Globus pallidus (tissue), 1 donor: ENCODE measurements around the gene CPPED1.

ENCODE experiments used
- DNase-seq: peaks from one replicate; pipeline ENCODE4 v3.0.0-alpha.2; 2015; ENCODE audit warnings: low spot score

The CPPED1 gene

DNA sequence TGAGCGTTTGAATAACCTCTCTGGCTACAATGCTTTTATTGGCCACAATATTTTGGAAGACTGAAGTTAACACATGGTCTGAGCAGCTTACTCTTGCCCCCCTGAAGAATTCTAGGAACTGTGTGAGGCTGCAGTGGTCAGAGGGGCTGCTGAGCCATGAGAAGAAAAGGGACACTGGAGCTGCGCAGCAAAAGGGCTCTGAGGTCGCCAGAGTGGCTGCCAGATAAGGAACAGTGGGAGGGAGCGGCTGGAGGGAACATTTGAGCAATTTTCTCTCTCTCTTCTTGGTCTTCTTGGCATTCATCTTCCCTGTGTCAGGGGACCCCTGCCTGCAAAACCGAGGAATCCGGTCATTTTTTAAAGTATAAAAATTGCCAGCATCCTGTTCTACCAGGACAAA is 66.1 kb downstream of the CPPED1 start:
- DNase-seq, result no peak

DNA sequence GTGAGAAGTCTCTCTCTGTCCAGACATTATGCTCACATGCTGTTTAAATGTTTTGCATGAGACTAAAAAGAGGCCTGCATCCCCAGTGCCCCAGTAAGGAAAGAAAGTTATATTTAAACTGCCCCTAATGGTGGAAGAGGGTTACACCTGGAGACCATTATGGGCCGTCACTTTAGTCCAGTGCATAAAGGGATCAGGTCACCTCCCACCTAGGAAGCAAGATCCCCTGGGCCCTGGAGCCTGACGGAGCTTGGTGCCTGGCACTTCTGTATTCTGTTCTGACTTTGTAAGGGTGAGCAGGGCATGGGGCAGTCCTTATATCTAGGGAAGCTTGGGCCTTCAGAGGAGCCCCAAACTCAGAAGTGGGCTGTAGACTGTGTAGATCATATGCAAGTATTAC is 67.9 kb downstream of the CPPED1 start:
- DNase-seq, result no peak

DNA sequence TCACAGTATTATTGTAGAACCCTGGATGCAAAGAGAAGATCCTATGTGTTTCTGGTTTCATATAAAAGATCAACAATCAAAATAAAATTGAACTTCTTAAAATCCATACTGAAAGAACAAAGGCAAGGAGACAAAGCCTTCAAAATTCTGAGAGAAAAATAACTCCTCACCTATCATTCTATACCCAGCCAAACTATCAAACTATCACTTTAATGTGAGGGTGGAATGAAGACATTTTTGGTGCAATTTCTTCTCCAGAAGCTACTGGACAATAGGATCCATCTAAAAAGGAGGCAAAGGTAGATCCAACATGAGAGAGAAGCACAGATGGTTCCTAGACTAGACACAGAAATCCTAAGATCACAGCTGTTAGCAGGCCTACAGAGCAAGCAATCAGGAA is 71.1 kb downstream of the CPPED1 start:
- no peak for DNase-seq

GRCh38 chr16:12729448-12729847 is 74.2 kb downstream of the CPPED1 start:
- DNase-seq, result no peak

GRCh38 chr16:12728469-12728868 is 75.2 kb downstream of the CPPED1 start:
- no peak for DNase-seq

DNA sequence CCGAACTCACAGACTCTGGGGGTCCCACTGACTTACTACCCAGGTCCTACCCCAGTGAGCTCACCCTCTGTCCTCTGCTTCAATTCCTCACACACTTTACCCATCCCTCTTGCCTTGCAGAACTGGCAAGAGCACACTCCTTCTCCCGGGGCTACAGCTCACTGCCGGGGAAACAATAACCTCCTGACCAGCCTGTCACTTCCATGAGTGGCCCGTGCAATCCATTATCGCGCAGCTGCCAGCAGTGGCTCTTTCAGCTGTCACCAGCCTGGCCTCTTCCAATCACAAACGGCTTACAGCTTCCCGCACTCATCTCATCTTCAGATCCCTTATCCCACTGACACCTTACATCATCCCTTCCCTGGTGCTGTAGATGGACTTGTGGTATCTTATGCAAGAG is 79.5 kb downstream of the CPPED1 start:
- peak; percentile 26 for DNase-seq

- no peak for DNase-seq
Measured at GRCh38 chr16:12723681-12724080, 80.0 kb downstream of the CPPED1 start.

- peak; percentile 60 for DNase-seq
Measured at GRCh38 chr16:12721841-12722421, 81.8 kb downstream of the CPPED1 start.

- DNase-seq, result peak; percentile 74
Measured at GRCh38 chr16:12719972-12720371, 83.7 kb downstream of the CPPED1 start.

DNA sequence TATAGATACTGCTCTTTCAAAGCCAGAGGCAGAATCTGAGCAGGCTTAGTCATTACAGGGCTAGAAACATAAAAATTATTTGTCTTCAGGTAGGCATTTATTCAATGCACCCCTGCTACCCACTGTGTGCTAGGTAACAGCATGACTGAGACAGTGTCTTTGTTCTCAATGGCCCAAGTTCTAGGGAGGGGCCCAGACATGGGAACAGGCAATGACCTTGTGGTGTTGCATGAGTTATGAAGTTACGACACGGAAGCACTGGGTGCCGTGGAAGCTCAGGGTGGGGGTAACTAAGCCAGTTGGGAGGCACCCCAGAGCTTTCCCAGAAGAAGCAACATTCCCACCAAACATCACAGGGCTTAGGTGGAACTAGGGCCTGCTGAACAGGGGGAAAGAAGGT is 87.0 kb downstream of the CPPED1 start:
- no peak for DNase-seq

DNA sequence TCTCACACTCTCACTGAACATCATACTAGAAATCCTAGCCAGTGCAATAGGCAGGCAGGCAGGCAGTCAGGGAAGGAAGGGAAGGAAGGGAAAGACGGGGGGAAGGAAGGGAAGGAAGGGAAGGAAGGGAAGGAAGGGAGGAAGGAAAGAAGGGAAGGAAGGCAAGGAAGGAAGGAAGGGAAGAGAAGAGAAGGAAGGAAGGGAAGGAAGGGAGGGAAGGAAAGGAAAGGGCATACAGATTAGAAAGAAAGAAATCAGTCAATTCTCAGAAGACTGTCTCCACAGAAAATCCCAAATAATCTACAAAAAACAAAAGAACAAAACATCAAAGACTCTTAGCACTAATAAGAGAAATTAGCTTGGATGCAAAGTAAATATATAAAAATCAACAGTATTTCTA is 93.9 kb downstream of the CPPED1 start:
- no peak for DNase-seq

DNA sequence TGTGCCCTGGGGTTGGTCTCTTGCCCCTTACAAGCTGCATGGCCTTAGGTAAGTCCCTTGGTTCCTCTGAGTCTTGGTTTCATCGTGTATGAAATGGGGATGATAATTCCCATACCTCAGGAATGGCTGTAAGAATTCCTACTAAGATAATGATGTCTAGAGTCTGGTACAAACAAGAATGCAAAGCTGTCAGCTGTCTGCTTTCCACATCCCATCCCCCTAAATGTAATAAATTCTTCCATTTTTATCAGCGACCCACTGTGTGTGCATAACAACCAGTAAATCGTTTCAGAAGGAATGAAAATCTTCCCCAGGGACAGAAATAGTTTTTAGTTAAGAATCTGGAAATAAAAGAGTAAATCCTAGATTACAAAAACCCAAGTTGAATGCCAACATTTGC is 95.4 kb downstream of the CPPED1 start:
- no peak for DNase-seq

- DNase-seq, result no peak
Measured at GRCh38 chr16:12706628-12707027, 97.1 kb downstream of the CPPED1 start.

GRCh38 chr16:12704492-12705111 is 99.1 kb downstream of the CPPED1 start:
- no peak for DNase-seq

DNA sequence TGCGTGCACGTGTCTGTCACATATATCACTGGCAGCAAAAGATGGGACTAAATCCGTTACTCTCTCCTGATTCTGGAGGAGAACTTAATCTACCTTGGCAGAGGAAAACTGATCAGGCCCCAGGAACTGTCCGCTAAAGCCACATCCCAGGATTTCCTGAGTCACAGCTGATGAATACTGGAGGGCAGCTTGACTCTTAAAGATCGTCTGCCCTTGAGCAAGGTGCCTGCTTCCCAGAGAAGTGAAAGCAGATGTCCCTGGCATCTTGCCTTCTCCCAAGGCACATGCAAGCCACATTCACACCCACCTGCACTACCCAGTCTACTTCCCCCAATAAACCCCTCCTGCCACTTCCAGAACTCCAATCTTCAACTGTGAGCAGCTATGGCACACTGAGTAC is 99.8 kb downstream of the CPPED1 start:
- DNase-seq, result no peak

DNA sequence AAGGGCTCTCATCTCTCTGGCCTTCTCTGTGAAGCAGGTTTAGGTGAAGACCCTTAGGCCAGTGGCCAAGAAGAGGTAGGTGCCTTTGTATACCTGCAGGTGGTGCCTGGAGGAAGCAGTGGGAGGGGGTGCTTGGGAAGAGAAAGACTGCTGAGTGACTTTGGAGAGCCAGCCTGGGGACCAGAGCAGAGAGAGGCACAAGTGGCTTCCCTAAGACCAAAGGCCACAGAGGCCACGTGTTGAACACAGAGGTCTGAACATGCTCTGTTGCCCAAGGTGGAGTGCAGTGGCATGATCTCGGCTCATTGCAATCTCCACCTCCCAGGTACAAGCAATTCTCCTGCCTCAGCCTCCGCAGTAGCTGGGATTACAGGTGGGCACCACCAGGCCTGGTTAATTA is 103.5 kb downstream of the CPPED1 start:
- DNase-seq, result no peak

DNA sequence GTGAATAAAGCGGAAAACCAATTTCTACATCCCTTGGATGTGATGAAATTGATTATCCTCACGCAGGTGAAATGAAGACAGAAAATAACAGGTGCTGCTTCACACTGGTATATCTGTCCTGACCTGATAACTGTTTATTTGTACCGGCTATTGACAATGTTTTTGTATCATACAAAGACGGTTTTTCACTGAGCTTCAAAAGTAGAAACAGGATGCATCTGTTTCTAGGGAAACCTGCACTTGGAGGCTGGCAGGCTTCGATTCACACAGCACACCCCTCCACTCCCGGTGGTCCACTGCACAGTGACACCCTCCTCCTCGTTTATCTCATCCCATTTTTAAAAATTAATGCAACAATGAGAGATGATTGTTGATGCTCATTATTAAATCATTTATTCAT is 104.5 kb downstream of the CPPED1 start:
- DNase-seq, result no peak

- no peak for DNase-seq
Measured at GRCh38 chr16:12697437-12697836, 106.2 kb downstream of the CPPED1 start.

DNA sequence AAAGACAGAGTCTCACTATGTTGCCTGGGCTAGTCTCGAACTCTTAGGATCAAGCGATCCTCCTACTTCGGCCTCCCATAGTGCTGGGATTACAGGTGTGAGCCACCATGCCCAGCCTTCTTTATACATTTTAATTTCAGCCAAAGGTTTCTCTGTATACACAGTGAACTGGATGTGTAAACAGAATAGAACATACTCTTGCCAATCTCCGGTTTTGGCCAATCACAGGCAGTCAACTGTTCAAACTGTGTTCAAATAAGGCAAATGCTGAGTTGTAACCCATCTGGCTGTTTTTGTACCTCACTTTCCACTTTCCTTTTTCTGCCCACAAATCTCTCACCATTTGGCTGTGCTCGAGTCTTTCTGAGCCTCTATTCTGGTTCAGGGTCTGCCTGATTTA is 108.2 kb downstream of the CPPED1 start:
- no peak for DNase-seq

GRCh38 chr16:12690024-12690423 is 113.7 kb downstream of the CPPED1 start:
- no peak for DNase-seq

GRCh38 chr16:12688951-12689850 is 114.5 kb downstream of the CPPED1 start:
- DNase-seq, result no peak

- DNase-seq, result peak; percentile 51
Measured at GRCh38 chr16:12685806-12686205, 117.9 kb downstream of the CPPED1 start.

GRCh38 chr16:12682432-12683165 is 121.1 kb downstream of the CPPED1 start:
- no peak for DNase-seq
